ENCODE data around the gene SLC31A2.

DNA sequence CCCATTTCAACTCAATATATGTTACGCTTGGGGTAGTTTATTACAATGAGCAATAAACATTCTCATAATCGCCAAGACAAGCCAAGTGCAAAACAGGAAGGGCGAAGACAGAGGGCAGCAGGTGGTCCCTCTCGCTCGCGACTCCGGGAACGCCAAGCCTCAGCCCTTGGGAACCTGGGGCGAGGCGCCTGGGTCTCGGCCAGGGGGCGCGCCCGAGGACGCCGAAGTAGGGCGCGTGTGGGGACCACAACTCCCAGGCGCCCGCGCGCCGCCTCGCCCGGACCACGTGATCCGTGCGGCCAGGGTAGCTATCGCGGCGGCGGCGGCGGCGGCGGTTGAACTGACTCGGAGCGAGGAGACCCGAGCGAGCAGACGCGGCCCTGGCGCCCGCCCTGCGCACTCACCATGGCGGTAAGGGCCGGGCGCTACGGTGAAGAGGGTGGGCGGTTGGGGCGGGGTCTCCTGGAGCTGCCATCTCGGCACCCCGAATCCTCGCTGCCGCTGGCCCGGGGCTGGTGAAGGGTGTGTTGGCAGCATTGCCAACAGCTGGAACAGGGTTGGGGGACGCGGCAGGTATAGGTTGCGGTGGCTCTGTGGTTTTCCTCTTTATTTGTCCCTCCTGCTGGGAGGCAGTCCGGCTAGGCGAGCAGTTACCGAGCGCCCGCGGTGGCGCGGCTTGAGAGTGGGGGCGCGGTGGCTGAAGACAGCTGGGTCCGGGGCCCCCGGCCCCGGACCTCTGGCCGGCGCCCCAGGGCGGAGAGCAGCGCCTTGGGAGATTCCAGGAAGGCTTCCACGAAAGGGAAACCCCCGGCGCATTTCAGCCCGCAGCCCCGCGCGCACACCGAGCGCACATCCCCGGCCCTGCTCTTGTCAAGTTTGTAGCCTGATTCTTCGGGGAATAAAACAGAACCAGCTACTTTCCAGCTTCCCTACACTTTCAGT is at the start of gene SLC31A2:
- TF ChIP-seq, protein P1, sequence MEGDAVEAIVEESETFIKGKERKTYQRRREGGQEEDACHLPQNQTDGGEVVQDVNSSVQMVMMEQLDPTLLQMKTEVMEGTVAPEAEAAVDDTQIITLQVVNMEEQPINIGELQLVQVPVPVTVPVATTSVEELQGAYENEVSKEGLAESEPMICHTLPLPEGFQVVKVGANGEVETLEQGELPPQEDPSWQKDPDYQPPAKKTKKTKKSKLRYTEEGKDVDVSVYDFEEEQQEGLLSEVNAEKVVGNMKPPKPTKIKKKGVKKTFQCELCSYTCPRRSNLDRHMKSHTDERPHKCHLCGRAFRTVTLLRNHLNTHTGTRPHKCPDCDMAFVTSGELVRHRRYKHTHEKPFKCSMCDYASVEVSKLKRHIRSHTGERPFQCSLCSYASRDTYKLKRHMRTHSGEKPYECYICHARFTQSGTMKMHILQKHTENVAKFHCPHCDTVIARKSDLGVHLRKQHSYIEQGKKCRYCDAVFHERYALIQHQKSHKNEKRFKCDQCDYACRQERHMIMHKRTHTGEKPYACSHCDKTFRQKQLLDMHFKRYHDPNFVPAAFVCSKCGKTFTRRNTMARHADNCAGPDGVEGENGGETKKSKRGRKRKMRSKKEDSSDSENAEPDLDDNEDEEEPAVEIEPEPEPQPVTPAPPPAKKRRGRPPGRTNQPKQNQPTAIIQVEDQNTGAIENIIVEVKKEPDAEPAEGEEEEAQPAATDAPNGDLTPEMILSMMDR (IDR thresholded peaks at IDR 0.05), result peak in 3 of 4 experiments; percentile 24 to 58 (median 29)
- peak; percentile 52 for TF ChIP-seq POLR2AphosphoS5 (IDR thresholded peaks at IDR 0.05)

All from gastroesophageal sphincter (tissue), 3 donors.